ENCODE data around the gene PDLIM1. TPM values are rescaled to one million over a fixed set of nuclear protein-coding genes. Genes with fewer than 3 reads are reported as not detected.

The PDLIM1 gene
- total and polyA plus RNA-seq, 2 donors (not counting 1 experiment from before 2014, with no cell fraction given) = 24.3 to 390 TPM

- Histone ChIP-seq H3K27me3 (ENCODE audit: control insufficient read depth, insufficient read depth, low read length) (no peaks in the 10 kb centered on the region), H3K4me2 (ENCODE audit: extremely low read depth, insufficient read depth, low read length) (no peak overlapping the region), H3K4me3 (replicated peaks in 1 of 4; ENCODE audit: control extremely low read depth in 1 of 4, insufficient read depth in 1 of 4, low read depth in 3 of 4, low read length in 4 of 4) (no peak overlapping the region), H3K79me2 (ENCODE audit: control insufficient read depth, insufficient read depth, low read length) (no peaks in the 10 kb centered on the region), H3K27ac (ENCODE audit: insufficient read depth, low read length) (no peak overlapping the region), H2AFZ (ENCODE audit: low read length) (no peak overlapping the region), H3K36me3 (ENCODE audit: control insufficient read depth, insufficient read depth, low read length) (no peaks in the 10 kb centered on the region), H3K9me3 (ENCODE audit: control insufficient read depth, insufficient read depth, low read depth, low read length) (no peaks in the 10 kb centered on the region), H3K4me1 (ENCODE audit: control insufficient read depth, extremely low read depth, insufficient read depth, low read length) (no peaks in the 10 kb centered on the region), H3K9ac (ENCODE audit: insufficient read depth, low read length) (no peak overlapping the region), H4K20me1 (ENCODE audit: control insufficient read depth, extremely low read depth, insufficient read depth, low read length) (no peaks in the 10 kb centered on the region)
- peak; percentile 34 to 56 for DNase-seq (ENCODE audit: low read depth in 2 of 2)
- no peak for TF ChIP-seq EZH2 (IDR thresholded peaks at IDR 0.05; ENCODE audit: low read length, missing control alignments)
- peak; percentile 42 to 47 for TF ChIP-seq CTCF (conservative IDR thresholded peaks at IDR 0.05 in 1 of 2, IDR thresholded peaks at IDR 0.05 in 1 of 2; ENCODE audit: low read depth in 1 of 2, low read length in 2 of 2)
These were observed 89.1 kb downstream of the PDLIM1 start for GRCh38 chr10:95201736-95202135.

- Histone ChIP-seq H3K27me3 (ENCODE audit: control insufficient read depth, insufficient read depth, low read length) (no peaks in the 10 kb centered on the region), H2AFZ (ENCODE audit: low read length) (no peak overlapping the region), H3K4me3 (replicated peaks in 1 of 4; ENCODE audit: control extremely low read depth in 1 of 4, insufficient read depth in 1 of 4, low read depth in 3 of 4, low read length in 4 of 4) (no peak overlapping the region), H3K79me2 (ENCODE audit: control insufficient read depth, insufficient read depth, low read length) (no peaks in the 10 kb centered on the region), H3K9ac (ENCODE audit: insufficient read depth, low read length) (no peak overlapping the region), H3K9me3 (ENCODE audit: control insufficient read depth, insufficient read depth, low read depth, low read length) (no peaks in the 10 kb centered on the region), H3K27ac (ENCODE audit: insufficient read depth, low read length) (no peak overlapping the region), H3K4me1 (ENCODE audit: control insufficient read depth, extremely low read depth, insufficient read depth, low read length) (no peaks in the 10 kb centered on the region), H3K36me3 (ENCODE audit: control insufficient read depth, insufficient read depth, low read length) (no peaks in the 10 kb centered on the region), H4K20me1 (ENCODE audit: control insufficient read depth, extremely low read depth, insufficient read depth, low read length) (no peaks in the 10 kb centered on the region), H3K4me2 (ENCODE audit: extremely low read depth, insufficient read depth, low read length) (no peak overlapping the region)
- DNase-seq (ENCODE audit: low read depth in 2 of 2) = peak in 1 of 2 donors; percentile 53
- TF ChIP-seq CTCF (conservative IDR thresholded peaks at IDR 0.05 in 1 of 2, IDR thresholded peaks at IDR 0.05 in 1 of 2; ENCODE audit: low read depth in 1 of 2, low read length in 2 of 2) (no peak), EZH2 (IDR thresholded peaks at IDR 0.05; ENCODE audit: low read length, missing control alignments) (no peak)
These were observed 94.8 kb downstream of the PDLIM1 start for GRCh38 chr10:95196046-95196445.

- TF ChIP-seq CTCF (conservative IDR thresholded peaks at IDR 0.05 in 1 of 2, IDR thresholded peaks at IDR 0.05 in 1 of 2; ENCODE audit: low read depth in 1 of 2, low read length in 2 of 2) (no peak), EZH2 (IDR thresholded peaks at IDR 0.05; ENCODE audit: low read length, missing control alignments) (no peak)
- H3K4me1 ChIP-seq (ENCODE audit: control insufficient read depth, extremely low read depth, insufficient read depth, low read length) = no peaks in the 10 kb centered on the region
These were observed 96.9 kb downstream of the PDLIM1 start, which contains the start of gene ACSM6 for GRCh38 chr10:95193944-95194343. Gene ACSM6, plus strand, starts transcription at chr10:95194238. Its CDS starts 248 bp downstream, at chr10:95194486.

More at GRCh38 chr10:95193944-95194343, 96.9 kb downstream of the PDLIM1 start, which contains the start of gene ACSM6:
- Histone ChIP-seq H3K27me3 (ENCODE audit: control insufficient read depth, insufficient read depth, low read length) (no peaks in the 10 kb centered on the region), H3K4me2 (ENCODE audit: extremely low read depth, insufficient read depth, low read length) (no peak within 1 kb of the TSS), H3K9ac (ENCODE audit: insufficient read depth, low read length) (no peak within 1 kb of the TSS), H3K79me2 (ENCODE audit: control insufficient read depth, insufficient read depth, low read length) (no peaks in the 10 kb centered on the region), H3K27ac (ENCODE audit: insufficient read depth, low read length) (no peak within 1 kb of the TSS), H2AFZ (ENCODE audit: low read length) (no peak within 1 kb of the TSS), H3K36me3 (ENCODE audit: control insufficient read depth, insufficient read depth, low read length) (no peaks in the 10 kb centered on the region), H4K20me1 (ENCODE audit: control insufficient read depth, extremely low read depth, insufficient read depth, low read length) (no peaks in the 10 kb centered on the region), H3K9me3 (ENCODE audit: control insufficient read depth, insufficient read depth, low read depth, low read length) (no peaks in the 10 kb centered on the region), H3K4me3 (replicated peaks in 1 of 4; ENCODE audit: control extremely low read depth in 1 of 4, insufficient read depth in 1 of 4, low read depth in 3 of 4, low read length in 4 of 4) (no peak within 1 kb of the TSS)
- DNase-seq (ENCODE audit: low read depth in 2 of 2) = no peak
